GM12873 (cell line): ENCODE results near the gene RNF34.

Source experiments
- CTCF ChIP-seq: IDR thresholded peaks from 2 replicates; pipeline ENCODE4 v1.5.1; 2012; ENCODE audit warnings: low read depth, mild to moderate bottlenecking, moderate library complexity, low read length, control low read depth; ENCODE audit not compliant: insufficient read depth; ENCODE audit errors: missing control alignments

The RNF34 gene

GRCh38 chr12:121452985-121453360 lies 53.1 kb downstream of the RNF34 start:
- no peak for TF ChIP-seq CTCF

- TF ChIP-seq CTCF = no peak
Measured at GRCh38 chr12:121453629-121454028, 53.7 kb downstream of the RNF34 start.

- no peak for TF ChIP-seq CTCF
Measured at GRCh38 chr12:121454921-121455320, 55.0 kb downstream of the RNF34 start.

GRCh38 chr12:121455766-121456420 lies 56.0 kb downstream of the RNF34 start:
- no peak for TF ChIP-seq CTCF

GRCh38 chr12:121456551-121456950 lies 56.6 kb downstream of the RNF34 start:
- TF ChIP-seq CTCF = no peak

GRCh38 chr12:121461048-121461447 lies 61.1 kb downstream of the RNF34 start:
- no peak for TF ChIP-seq CTCF

GRCh38 chr12:121464331-121464730 lies 64.4 kb downstream of the RNF34 start:
- no peak for TF ChIP-seq CTCF
